ENCODE measurements around the gene MICAL1.

Gene MICAL1

GRCh38 chr6:109417646-109418045 is 37.9 kb downstream of the MICAL1 start:
- H3K9me2 ChIP-seq (replicated peaks; ENCODE audit: low read depth, low read length) = no peaks in the 10 kb centered on the region
- no peak overlapping the region for H3K4me3 ChIP-seq (ENCODE audit: low read length, poor library complexity, severe bottlenecking)
- no peaks in the 10 kb centered on the region for H3K27me3 ChIP-seq (ENCODE audit: insufficient read depth, low read length, poor library complexity, severe bottlenecking)
- no peaks in the 10 kb centered on the region for H3K9me3 ChIP-seq (ENCODE audit: insufficient read depth, low read depth, low read length)
- no peaks in the 10 kb centered on the region for H3F3A ChIP-seq (ENCODE audit: low read depth)
- no peaks in the 10 kb centered on the region for H4K20me1 ChIP-seq (ENCODE audit: insufficient read depth, low read length, poor library complexity, severe bottlenecking)
- TF ChIP-seq EZH2phosphoT487 (IDR thresholded peaks at IDR 0.05; ENCODE audit: borderline replicate concordance) (no peak), CTCF (conservative IDR thresholded peaks at IDR 0.05; ENCODE audit: low read length) (no peak)
- H3K4me2 ChIP-seq (ENCODE audit: low read depth, low read length, poor library complexity, severe bottlenecking) = no peak overlapping the region
- peaks cover 9% of the 10 kb centered on the region for H3K4me1 ChIP-seq (ENCODE audit: insufficient read depth, low read length, poor library complexity, severe bottlenecking)
- no peaks in the 10 kb centered on the region for H3K36me3 ChIP-seq (ENCODE audit: insufficient read depth, low read length)
- H2AFZ ChIP-seq (ENCODE audit: low read length) = no peak overlapping the region
- no peak overlapping the region for H3K9ac ChIP-seq (ENCODE audit: low read depth, low read length, poor library complexity, severe bottlenecking)
- H3K79me2 ChIP-seq (ENCODE audit: insufficient read depth, low read length) = no peaks in the 10 kb centered on the region

- H3K9ac ChIP-seq (ENCODE audit: low read depth, low read length, poor library complexity, severe bottlenecking) = no peak overlapping the region
- H3K9me2 ChIP-seq (replicated peaks; ENCODE audit: low read depth, low read length) = no peaks in the 10 kb centered on the region
- H3F3A ChIP-seq (ENCODE audit: low read depth) = no peaks in the 10 kb centered on the region
- H3K27me3 ChIP-seq (ENCODE audit: insufficient read depth, low read length, poor library complexity, severe bottlenecking) = no peaks in the 10 kb centered on the region
- H3K4me2 ChIP-seq (ENCODE audit: low read depth, low read length, poor library complexity, severe bottlenecking) = no peak overlapping the region
- no peak overlapping the region for H2AFZ ChIP-seq (ENCODE audit: low read length)
- no peaks in the 10 kb centered on the region for H3K36me3 ChIP-seq (ENCODE audit: insufficient read depth, low read length)
- H4K20me1 ChIP-seq (ENCODE audit: insufficient read depth, low read length, poor library complexity, severe bottlenecking) = no peaks in the 10 kb centered on the region
- TF ChIP-seq EZH2phosphoT487 (IDR thresholded peaks at IDR 0.05; ENCODE audit: borderline replicate concordance) = no peak
- no peak for TF ChIP-seq CTCF (conservative IDR thresholded peaks at IDR 0.05; ENCODE audit: low read length)
- peaks cover 8% of the 10 kb centered on the region for H3K4me1 ChIP-seq (ENCODE audit: insufficient read depth, low read length, poor library complexity, severe bottlenecking)
- H3K4me3 ChIP-seq (ENCODE audit: low read length, poor library complexity, severe bottlenecking) = no peak overlapping the region
- no peaks in the 10 kb centered on the region for H3K9me3 ChIP-seq (ENCODE audit: insufficient read depth, low read depth, low read length)
- H3K79me2 ChIP-seq (ENCODE audit: insufficient read depth, low read length) = no peaks in the 10 kb centered on the region
Observed at GRCh38 chr6:109411034-109411433, 44.5 kb downstream of the MICAL1 start.

GRCh38 chr6:109406196-109406595 is 49.4 kb downstream of the MICAL1 start:
- Histone ChIP-seq H3K4me2 (ENCODE audit: low read depth, low read length, poor library complexity, severe bottlenecking) (no peak overlapping the region), H3F3A (ENCODE audit: low read depth) (no peaks in the 10 kb centered on the region), H3K4me1 (ENCODE audit: insufficient read depth, low read length, poor library complexity, severe bottlenecking) (no peaks in the 10 kb centered on the region), H3K9ac (ENCODE audit: low read depth, low read length, poor library complexity, severe bottlenecking) (no peak overlapping the region), H3K9me3 (ENCODE audit: insufficient read depth, low read depth, low read length) (no peaks in the 10 kb centered on the region), H3K27me3 (ENCODE audit: insufficient read depth, low read length, poor library complexity, severe bottlenecking) (no peaks in the 10 kb centered on the region), H3K79me2 (ENCODE audit: insufficient read depth, low read length) (no peaks in the 10 kb centered on the region), H3K4me3 (ENCODE audit: low read length, poor library complexity, severe bottlenecking) (no peak overlapping the region), H4K20me1 (ENCODE audit: insufficient read depth, low read length, poor library complexity, severe bottlenecking) (no peaks in the 10 kb centered on the region), H3K36me3 (ENCODE audit: insufficient read depth, low read length) (no peaks in the 10 kb centered on the region), H2AFZ (ENCODE audit: low read length) (no peak overlapping the region), H3K9me2 (replicated peaks; ENCODE audit: low read depth, low read length) (no peaks in the 10 kb centered on the region)
- TF ChIP-seq EZH2phosphoT487 (IDR thresholded peaks at IDR 0.05; ENCODE audit: borderline replicate concordance) (no peak), CTCF (conservative IDR thresholded peaks at IDR 0.05; ENCODE audit: low read length) (no peak)

Data from Loucy (cell line).